Activated gamma-delta T cell treated with anti-CD3 and anti-CD28 coated beads, Interleukin-2, amount 50 U/mL, for 16 hours (primary cell): ENCODE results near the gene WDR88.
"Not testable (repeated sequence)": the region's sequence is repeated elsewhere in the genome, so short reads cannot be mapped to it uniquely, and the experiment has no call there.

Source experiments
- DNase-seq: peaks from one replicate; pipeline ENCODE4 v3.0.0-alpha.2; 2020; ENCODE audit warnings: low read depth

The WDR88 gene, protein sequence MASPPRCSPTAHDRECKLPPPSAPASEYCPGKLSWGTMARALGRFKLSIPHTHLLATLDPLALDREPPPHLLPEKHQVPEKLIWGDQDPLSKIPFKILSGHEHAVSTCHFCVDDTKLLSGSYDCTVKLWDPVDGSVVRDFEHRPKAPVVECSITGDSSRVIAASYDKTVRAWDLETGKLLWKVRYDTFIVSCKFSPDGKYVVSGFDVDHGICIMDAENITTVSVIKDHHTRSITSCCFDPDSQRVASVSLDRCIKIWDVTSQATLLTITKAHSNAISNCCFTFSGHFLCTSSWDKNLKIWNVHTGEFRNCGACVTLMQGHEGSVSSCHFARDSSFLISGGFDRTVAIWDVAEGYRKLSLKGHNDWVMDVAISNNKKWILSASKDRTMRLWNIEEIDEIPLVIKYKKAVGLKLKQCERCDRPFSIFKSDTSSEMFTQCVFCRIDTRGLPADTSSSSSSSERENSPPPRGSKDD

DNA sequence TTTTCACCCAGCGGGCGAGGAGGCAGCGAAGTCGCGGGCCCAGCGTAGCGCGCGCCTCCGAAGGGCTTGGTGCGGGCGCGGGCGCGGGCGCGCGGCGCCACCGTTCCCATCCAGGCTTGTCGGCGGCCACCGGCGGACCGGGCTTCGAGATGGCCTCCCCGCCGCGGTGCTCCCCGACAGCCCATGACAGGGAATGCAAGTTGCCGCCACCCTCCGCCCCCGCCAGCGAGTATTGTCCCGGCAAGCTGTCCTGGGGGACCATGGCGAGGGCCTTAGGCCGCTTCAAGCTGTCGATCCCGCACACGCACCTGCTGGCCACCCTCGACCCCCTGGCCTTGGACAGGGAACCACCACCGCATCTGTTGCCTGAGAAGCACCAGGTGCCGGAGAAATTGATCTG, at the start of gene WDR88:
Gene WDR88 (plus strand): TSS at position 94 of the 400 bp plus-strand sequence. CDS start 56 bp downstream, at position 150.
- no peak for DNase-seq

DNA sequence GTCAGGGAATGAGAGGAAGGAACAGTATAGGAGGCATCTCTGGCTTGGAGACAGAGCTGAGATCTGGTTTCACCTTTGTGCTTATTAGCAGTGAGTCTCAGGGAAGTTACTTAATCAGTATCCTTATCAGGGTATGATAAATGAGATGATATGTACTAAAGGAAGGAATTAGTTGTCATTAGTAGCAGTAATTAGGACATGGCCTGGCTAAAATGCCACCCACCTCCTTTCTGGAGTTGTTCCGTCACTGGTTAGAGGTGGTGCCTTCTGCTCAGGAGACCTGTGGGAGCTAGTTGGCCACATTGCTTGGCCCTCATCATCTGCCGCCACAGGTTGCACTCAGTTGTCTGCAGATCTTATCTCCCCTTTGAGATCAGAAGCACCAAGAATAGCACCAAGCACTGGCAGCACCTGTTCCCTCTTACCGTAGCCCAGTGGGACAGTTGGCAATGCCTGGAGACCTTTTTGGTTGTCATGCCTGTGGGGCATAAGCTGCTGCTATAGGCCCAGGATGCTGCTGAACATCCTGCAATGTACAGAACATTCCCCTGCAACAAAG, 46.3 kb upstream of the WDR88 start:
- no peak for DNase-seq

DNA sequence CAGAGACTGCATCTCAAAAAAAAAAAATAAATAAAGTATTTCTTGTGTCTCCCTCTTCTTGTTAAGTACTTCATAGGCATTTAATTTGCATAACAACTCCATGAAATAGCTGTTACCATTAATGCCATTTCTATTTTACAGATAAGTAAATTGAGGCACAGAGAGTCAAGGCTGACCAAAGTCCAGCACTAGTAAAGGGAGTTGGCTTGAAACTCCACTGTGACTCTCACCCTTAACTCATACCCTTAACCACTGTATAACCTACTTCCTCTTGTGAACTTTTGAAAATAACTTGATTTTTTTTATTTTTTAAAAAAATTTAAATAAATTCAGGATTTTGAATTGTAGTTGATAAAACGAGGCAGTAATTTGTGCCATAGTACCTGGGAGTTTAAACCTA, 45.0 kb upstream of the WDR88 start:
- no peak for DNase-seq

DNA sequence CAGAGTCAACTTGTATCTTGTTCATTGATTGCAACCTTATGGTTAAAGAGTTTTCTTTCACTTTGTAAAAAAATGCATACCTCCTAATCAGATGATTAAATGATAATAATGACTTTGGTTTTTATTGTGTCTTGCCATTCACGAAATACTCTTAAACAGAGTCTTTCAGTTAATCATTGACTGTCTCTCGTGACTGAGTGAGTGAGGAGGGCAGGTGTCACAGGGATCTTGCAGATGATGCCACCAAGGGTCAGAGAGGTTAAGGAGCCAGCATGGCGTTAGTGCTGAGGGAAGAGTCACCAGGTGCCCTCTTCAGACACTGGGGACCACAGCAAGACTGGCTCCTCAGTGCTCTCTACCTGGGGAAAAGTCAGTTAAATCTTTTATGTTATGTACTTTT, 42.9 kb upstream of the WDR88 start:
- no peak for DNase-seq

DNA sequence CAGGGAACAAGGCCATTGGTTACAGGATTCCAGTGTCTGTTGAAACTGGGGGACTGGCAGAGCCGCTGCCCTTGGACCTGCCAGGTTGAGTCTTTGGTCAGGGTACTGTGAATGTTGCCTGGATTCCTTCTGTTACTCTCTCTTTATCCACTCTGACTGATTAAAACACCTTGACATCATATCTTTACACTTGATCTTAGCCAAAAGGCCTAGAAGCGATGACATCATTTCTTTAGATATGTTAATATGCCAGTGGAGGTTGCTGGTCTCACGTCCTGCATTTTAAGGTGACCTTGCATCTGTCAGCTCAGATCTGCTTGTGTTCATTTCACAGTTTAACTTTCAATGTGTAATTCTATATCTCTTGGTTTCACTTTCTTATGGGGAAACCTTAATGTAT, 41.7 kb upstream of the WDR88 start:
- DNase-seq, result no peak

DNA sequence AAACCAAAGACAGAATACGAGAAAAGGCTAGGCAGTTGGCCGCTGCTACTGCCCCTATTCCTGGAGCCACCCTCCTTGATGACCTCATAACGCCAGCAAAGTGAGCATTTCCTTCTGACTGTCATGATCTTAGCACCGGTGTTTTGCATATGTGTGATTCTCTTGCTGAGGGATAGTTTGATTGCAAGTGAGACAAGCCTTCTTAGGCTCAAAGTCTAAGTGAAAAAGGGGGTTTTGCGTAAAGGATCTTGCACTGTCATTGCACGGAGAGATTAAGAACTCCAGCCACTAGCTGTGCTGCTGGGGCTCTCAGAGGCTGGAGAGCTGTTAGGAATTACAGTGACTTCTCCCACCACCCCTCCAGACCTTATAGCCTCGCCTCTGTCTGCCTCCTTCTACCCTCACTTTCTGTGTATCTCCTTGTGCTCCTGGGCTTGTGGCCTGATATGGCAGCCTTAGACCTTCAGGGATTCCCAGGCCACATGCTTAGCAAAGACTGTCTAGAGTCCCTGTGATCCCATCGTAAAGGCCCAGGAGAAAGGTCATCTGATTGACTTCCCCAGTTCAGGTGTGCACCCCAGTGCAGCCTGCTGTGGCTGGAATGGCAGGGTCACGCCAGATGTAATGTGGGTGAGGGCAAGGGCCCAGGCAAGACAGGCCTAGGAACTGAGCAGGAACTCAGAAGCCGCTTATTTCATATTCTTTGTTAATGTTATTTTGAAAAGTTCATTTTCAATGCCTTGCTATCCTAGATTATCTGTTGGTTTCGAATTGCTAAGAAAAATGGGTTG, 38.3 kb upstream of the WDR88 start:
- DNase-seq, result no peak

DNA sequence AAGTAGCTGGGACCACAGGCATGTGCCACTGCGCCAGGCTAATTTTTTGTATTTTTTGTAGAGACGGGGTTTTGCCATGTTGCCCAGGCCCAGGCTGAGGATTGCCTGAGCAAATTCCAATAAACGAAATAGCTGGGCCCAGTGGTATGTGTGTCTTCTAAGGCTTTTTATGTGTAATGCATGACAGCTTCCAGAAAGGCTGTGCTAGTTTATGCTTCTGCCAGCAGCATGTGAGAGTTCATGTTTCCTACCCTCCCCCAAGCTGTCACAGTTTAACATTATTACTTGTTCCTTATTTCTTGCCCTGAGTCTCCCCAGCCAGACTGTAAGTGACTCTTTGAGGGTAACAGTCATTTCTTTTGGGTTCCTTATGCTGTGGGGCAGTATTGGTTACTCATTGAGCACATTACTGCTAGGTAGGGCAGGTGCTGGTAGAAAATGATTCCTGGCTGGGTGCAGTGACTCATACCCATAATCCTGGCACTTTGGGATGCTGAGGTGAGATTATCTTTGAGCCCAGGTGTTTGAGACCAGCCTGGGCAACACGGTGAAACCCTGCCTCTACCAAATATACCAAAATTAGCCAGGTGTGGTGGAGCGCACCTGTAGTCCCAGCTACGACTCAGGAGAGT, 37.4 kb upstream of the WDR88 start:
- no peak for DNase-seq

DNA sequence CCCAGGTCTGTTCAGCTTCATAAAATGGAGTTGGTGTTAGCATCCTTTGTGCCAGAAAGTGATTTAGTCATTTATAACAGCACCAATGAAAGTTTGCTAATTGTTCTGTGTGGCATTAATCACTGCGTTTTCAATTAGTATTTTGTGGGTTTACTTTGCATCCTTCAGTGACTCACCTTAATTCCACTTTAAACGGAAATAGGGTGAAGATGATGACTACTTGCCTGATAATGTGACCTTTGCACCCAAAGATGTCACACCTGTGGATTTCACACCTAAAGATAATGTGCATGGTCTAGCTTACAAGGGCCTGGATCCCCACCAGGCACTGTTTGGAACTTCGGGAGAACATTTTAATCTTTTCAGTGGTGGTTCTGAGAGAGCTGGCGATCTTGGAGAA, 35.9 kb upstream of the WDR88 start:
- no peak for DNase-seq

DNA sequence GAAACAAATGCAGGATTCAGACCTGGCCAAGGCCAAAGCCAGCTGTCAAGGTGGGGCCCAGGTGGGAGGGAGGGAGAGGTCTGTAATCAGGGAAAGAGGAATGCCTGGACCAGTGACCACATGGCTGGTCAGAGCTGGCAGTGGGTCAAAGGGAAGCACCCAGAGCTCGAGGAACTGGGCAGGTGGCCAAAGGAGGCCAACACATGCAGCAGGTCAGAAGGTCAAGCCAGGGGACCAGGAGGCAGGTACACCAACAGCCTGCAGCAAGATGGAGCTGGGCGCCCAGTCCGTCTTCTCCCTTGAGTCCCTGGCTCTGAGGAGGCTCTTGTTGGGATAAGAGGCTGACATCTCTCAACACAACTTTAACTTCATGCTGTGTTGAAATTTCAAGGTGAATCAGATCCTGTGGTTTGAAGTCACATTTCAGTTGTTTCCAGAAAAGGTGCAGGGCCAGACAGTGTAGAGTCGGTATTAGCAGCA, 33.8 kb upstream of the WDR88 start:
- DNase-seq, result no peak

DNA sequence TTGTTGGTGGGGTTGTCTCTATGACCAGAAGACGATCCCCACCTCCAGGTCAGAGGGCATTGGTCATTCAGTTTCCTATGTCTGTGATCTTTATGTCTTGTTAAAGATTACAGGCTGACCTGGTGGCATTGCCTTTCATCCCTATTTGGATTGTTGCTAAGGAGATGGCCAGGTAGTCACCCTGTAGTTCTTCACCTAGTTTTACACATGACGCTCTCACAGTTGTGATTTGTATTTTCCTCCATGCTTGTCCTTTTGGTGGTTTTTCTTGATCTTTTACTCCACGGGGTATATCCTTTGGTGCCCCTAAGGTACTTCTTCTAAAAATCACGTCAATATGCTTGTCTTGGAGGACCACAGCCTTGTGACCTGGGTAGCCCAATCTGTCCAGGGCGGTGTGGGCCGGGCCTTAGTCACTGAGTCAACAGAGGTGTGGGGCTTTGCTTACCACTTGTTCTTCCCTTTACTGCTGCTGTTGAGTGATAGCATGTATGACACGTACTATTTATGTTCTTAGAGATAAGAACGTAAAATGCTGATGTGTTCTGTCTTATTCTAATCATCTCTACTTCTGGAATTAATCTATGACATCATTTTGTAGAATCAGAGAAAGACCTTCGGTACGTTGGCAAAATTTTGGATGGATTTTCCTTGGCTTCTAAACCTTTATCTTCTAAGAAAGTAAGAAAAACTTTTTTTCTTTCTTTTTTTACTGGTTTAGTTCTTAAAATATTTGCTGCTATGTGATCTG, 30.8 kb upstream of the WDR88 start:
- DNase-seq, result no peak

DNA sequence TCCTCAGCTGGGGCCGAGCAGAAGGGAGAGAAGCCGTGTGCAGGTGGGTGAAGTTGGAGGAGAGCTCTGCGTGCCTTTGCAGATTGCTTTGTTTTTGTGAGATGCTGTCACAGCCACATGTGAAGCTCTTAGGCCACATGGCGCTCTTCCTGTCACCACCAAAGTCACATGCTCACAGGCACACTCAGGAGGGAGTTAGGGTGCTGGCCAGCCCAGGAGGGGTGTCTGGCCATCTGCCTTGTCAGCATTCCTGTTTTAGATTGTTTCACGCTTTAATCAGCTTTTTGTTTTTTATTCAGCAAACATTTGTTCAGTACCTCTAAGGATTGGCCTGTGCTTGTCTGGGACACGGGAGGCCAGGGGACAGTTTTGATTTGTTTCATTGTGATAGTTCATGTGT, 29.0 kb upstream of the WDR88 start:
- DNase-seq, result no peak

DNA sequence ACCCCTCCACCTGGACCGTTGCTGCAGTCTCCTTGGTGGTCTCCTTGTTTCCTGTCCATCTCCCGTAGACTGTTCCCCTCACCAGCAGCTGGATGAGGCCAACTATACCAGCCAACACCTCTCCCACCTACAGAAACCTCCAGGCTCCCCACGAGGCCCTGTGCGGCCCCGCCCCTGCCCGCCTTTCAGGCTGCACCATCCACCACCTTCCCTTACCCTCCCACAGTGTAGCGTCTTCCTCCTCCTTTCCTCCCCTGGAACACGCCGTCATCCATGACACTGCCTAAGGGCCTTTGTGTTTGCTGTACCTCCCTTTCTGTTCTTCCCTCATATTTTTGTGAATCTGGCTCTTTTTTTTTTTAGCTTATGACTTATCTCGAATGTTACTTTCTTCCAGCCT, 23.8 kb upstream of the WDR88 start:
- DNase-seq, result no peak

DNA sequence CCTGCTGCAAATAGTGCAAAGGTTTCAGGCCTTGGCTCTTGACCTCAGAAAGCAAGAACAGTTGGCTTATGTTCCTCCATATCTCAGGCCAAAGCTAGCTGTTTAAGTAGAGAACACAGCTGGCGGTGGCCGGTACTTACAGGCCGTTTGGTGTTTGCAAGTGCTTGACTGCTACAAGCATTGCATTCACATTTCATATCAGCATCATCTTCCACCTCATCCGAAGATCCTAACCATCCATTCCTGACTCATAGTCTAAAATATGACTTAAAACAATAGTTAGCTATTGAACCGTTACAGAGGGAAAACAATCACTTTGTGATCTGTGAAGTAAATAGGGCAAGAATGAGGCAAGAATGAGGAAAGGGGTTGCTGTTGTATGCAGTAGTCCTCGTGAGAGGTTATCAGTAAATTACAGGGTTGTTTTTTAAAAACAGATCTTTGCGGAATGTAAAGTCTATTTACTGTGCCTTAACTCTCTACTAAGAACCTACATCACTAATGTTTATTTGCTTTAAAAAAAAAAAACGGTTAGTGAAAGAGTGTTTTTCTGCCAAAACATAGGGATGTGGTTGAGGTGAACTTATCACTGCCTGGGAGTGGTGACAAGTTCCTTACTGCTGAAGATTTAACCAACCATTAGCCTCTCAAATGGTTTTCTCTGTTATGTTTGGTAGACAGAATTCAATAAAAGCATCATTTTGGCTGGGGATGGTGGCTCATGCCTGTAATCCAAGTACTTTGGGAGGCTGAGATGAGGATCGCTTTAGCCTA, 21.6 kb upstream of the WDR88 start:
- no peak for DNase-seq

DNA sequence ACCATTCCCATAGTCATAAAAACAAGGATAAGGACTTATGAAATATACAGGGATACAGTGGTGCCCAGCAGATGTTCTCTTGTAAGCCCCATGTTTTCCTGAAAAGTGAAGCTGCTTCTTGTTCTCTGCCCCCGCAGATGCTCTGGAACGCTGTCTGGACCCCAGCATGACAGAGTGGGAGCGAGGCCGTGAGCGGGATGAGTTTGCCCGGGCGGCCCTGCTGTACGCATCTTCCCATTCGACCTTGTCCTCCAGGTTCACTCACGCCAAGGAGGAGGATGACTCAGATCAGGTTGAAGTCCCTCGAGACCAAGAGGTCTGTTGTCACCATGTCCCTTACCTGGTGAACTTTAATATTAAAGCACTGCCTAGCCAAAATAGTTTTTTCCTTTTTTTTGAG, 20.3 kb upstream of the WDR88 start:
- DNase-seq, result no peak

DNA sequence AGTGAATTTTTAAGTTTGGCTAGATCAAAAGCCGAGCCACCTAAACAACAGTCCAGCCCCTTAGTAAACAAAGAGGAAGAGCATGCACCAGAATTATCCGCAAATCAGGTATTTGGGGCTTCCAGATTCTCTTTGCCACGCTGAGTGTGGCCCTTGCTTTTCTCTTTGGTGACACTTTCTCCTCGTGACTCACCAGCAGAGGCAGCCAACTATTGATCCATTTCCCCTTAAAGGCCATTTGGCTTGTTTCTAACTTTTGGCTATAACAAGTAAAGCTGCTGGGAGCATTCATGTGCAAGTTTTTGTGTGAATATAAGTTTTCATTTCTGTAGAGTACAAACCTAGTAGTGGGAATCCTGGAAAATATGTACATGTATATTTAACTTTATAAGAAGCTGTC, 17.6 kb upstream of the WDR88 start:
- DNase-seq, result no peak

DNA sequence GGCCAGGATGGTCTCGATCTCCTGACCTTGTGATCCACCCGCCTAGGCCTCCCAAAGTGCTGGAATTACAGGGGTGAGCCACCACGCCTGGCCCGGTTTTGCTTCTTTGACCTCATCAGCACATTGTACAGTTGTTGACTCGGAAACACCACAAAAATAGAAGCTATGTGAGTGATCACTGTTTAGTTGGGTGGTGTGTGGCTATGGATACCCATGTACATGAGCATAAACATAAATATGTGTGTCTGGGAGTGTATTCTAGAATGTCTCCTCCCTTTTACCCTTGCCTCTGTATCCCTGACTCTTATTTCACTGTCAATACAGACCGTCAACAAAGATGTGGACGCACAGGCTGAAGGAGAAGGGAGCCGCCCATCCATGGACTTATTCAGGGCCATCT, 14.4 kb upstream of the WDR88 start:
- no peak for DNase-seq

DNA sequence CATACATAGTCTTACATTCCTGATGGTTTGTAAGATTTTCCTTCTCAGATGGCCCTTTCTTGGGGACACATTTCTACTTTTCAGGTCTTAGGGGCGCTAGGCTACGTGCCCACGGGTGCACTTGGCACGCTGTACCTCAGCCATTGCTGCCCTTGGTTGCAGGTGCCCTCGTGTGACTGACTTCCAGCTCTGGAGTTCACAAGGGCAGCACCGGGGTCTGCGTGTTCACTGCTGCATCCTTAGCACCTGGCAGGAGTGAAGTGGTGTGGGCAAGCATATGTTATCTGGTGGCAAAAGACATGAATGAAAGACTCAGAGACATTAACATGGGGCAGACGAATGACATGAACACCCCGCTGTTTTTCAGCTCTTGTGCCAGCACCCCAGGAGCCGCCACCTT, 13.3 kb upstream of the WDR88 start:
- no peak for DNase-seq

DNA sequence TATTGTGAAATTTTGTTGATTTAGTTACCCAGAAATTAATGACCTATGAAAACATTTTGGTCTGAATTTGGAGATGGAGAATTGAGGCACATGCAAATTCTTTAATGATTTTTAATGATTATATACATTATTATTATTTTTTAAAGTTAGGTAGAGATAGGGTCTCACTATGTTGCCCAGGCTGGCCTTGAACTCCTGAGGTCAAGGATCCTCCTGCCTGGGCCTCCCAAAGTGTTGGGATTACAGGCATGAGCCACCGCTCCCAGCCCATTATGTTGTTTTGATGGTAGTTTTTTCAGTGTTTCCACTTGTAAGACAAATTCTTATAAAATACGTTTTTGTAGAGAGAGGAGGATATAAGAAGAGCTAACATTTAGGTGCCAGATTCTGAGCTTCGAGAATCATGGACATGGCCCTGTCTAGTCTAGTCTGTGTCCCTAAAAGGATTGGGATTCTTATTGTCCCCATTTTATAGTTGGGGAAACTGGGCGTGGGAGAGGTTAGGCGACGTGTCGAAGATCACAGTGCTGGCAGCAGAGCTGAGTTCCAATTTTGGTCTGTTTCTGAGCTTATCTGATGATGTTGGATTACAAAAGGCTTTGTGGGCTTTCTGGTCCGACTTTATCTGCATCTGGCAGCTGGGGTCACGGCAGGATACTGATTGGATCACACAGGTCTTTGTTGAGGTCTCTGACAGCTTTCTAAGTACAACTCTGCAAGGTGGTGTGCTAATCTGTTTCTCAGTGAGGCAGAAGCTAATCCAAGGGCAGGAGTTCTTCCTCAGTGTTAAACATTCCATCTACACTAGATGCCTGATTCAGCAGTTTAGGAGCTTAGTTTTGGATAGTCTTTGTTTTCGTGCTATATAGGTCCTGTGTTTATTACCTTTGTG, 7.5 kb upstream of the WDR88 start:
- DNase-seq, result no peak

DNA sequence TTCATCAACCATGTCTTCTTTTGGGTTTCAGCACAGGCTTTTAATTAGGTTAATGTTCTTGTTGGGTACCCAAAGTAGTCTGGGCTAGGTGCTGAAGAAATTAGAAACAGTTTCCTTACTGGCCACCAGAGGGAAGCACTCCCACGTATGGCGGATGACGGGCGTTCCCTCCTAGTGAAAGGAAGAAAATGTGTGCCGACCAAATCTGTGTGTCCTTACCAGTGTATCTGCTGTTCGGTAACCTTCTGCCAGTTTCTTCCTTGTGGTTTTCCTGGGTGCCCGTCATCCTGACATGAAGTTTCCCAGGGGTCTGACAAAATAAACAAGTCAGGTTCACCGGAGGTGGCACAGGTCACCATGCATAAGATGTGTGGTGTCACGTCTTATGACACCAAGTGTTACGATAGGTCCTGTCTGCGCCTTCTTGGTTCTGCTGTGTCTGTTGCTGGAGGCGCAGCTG, 6.0 kb upstream of the WDR88 start:
- DNase-seq, result peak; percentile 26

DNA sequence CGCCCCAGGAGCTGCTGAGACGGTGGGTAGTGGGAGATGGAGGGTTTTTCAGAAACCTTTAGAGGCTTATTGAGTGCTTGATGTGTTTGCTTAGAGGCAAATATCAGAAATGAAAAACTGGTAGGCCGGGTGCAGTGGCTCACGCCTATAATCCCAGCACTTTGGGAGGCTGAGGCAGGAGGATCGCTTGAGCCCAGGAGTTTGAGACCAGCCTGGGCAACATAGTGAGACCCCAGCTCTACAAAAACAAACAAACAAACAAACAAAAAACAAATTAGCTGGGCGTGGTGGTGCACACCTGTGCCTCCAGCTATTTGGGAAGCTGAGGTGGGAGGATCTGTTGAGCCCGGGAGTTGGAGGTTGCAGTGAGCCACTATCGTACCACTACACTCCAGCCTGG, 5.2 kb upstream of the WDR88 start:
- not testable (repeated sequence) for DNase-seq
